OCI-M2 (cell line): ENCODE data around the gene DACT3.

ENCODE experiments used
- DNase-seq: peaks from one replicate; lab custom pipeline; 2025; ENCODE audit not compliant: unreplicated experiment; lab: John Stamatoyannopoulos, UW

The DACT3 gene

GRCh38 chr19:46615966-46616365, 45.0 kb downstream of the DACT3 start:
- DNase-seq = no peak

GRCh38 chr19:46614114-46614722, 46.8 kb downstream of the DACT3 start:
- DNase-seq = no peak

- no peak for DNase-seq
These were observed 47.5 kb downstream of the DACT3 start for GRCh38 chr19:46613525-46613924.

- no peak for DNase-seq
These were observed 49.2 kb downstream of the DACT3 start for GRCh38 chr19:46611776-46612175.

GRCh38 chr19:46610851-46611770, 49.9 kb downstream of the DACT3 start:
- DNase-seq = no peak

GRCh38 chr19:46610413-46610775, 50.6 kb downstream of the DACT3 start:
- no peak for DNase-seq

GRCh38 chr19:46609511-46610412, 51.2 kb downstream of the DACT3 start:
- DNase-seq = no peak

- DNase-seq = no peak
These were observed 52.2 kb downstream of the DACT3 start for GRCh38 chr19:46608581-46609345.

- DNase-seq = no peak
These were observed 52.8 kb downstream of the DACT3 start for GRCh38 chr19:46608178-46608577.

- DNase-seq = no peak
These were observed 53.5 kb downstream of the DACT3 start for GRCh38 chr19:46607448-46607841.

- DNase-seq = no peak
These were observed 54.1 kb downstream of the DACT3 start for GRCh38 chr19:46606681-46607447.

- no peak for DNase-seq
These were observed 55.0 kb downstream of the DACT3 start for GRCh38 chr19:46606019-46606418.

GRCh38 chr19:46605356-46605821, 55.6 kb downstream of the DACT3 start:
- DNase-seq = no peak

GRCh38 chr19:46604781-46605355, 56.1 kb downstream of the DACT3 start:
- no peak for DNase-seq

GRCh38 chr19:46603752-46604231, 57.2 kb downstream of the DACT3 start:
- no peak for DNase-seq

- no peak for DNase-seq
These were observed 57.8 kb downstream of the DACT3 start for GRCh38 chr19:46603195-46603637.

- no peak for DNase-seq
These were observed 58.4 kb downstream of the DACT3 start for GRCh38 chr19:46602392-46603194.
